CD14-positive monocyte (primary cell): ENCODE data around the gene RXFP1. TPM values are rescaled to one million over a fixed set of nuclear protein-coding genes. Genes with fewer than 3 reads are reported as not detected.

Source experiments
- DNase-seq, 3 donors: peaks; one replicate each; pipeline ENCODE4 v3.0.0-alpha.2; 2011 to 2022
- H2AFZ ChIP-seq: 2 replicates; pipeline ENCODE4 v1.6.0; 2012; ENCODE audit warnings: mild to moderate bottlenecking, low read depth, low read length, inconsistent platforms; ENCODE audit not compliant: insufficient read depth, poor library complexity, severe bottlenecking
- H3K27ac ChIP-seq, 2 donors: 1 replicate in 1 of 2; 2 replicates in 1 of 2; pipeline ENCODE4 v1.5.1; 2012 to 2013; ENCODE audit warnings: low read length in 2 of 2, control low read depth in 1 of 2, inconsistent platforms in 1 of 2, low read depth in 1 of 2, mild to moderate bottlenecking in 1 of 2
- H3K27me3 ChIP-seq, 2 donors: one replicate each; pipeline versions ENCODE4 v1.6.0 to v1.6.1; 2011 to 2013; ENCODE audit warnings: low read length in 2 of 2; ENCODE audit not compliant: control insufficient read depth in 2 of 2, insufficient read depth in 2 of 2
- H3K36me3 ChIP-seq, 2 donors: replicated peaks in 1 of 2; 1 replicate in 1 of 2; 2 replicates in 1 of 2; pipeline versions ENCODE4 v1.5.1 to v1.6.1; 2012 to 2013; ENCODE audit warnings: low read length in 2 of 2, control low read depth in 1 of 2, inconsistent platforms in 1 of 2, mild to moderate bottlenecking in 1 of 2; ENCODE audit not compliant: insufficient read depth in 2 of 2, control insufficient read depth in 1 of 2
- H3K4me1 ChIP-seq, 2 donors: 1 replicate in 1 of 2; 2 replicates in 1 of 2; pipeline versions ENCODE4 v1.5.1 to v1.6.1; 2012 to 2013; ENCODE audit warnings: low read length in 2 of 2, control low read depth in 1 of 2, inconsistent platforms in 1 of 2, mild to moderate bottlenecking in 1 of 2, moderate library complexity in 1 of 2; ENCODE audit not compliant: insufficient read depth in 2 of 2, control insufficient read depth in 1 of 2
- H3K4me2 ChIP-seq: replicated peaks from 2 replicates; pipeline ENCODE3; 2012; ENCODE audit warnings: low read length, moderate library complexity, mild to moderate bottlenecking; ENCODE audit not compliant: poor library complexity, severe bottlenecking; ENCODE audit errors: extremely low read depth
- H3K4me3 ChIP-seq, 3 experiments: fragments of 200-600 bp in 1 of 3; sonication (generic) in 1 of 3; replicated peaks in 1 of 3; 1 replicate in 2 of 3; 2 replicates in 1 of 3; pipeline ENCODE4 v1.5.1; 2011 to 2013; ENCODE audit warnings: low read length in 3 of 3, mild to moderate bottlenecking in 3 of 3, control low read depth in 2 of 3, low read depth in 2 of 3, inconsistent platforms in 1 of 3, moderate library complexity in 1 of 3
- H3K79me2 ChIP-seq: 2 replicates; pipeline ENCODE4 v1.6.0; 2012; ENCODE audit warnings: mild to moderate bottlenecking, control low read depth, inconsistent platforms, low read length, moderate library complexity; ENCODE audit not compliant: insufficient read depth
- H3K9ac ChIP-seq: 2 replicates; pipeline ENCODE4 v1.6.0; 2017; ENCODE audit warnings: low read length, mild to moderate bottlenecking; ENCODE audit not compliant: insufficient read depth, poor library complexity, severe bottlenecking
- H3K9me3 ChIP-seq, 2 donors: replicated peaks in 1 of 2; 1 replicate in 1 of 2; 2 replicates in 1 of 2; pipeline versions ENCODE4 v1.5.1 to v1.6.1; 2012 to 2013; ENCODE audit warnings: low read length in 2 of 2, control low read depth in 1 of 2; ENCODE audit not compliant: control insufficient read depth in 1 of 2, insufficient read depth in 1 of 2
- H4K20me1 ChIP-seq: 2 replicates; pipeline ENCODE4 v1.6.0; 2012; ENCODE audit warnings: mild to moderate bottlenecking, low read length, control low read depth, moderate library complexity; ENCODE audit not compliant: insufficient read depth
- H3K27ac Mint-ChIP-seq, 7 donors: one replicate each; pipeline ENCODE4 v1.8.0; 2020; ENCODE audit warnings: mild to moderate bottlenecking in 7 of 7, mixed read lengths in 7 of 7, moderate library complexity in 6 of 7, inconsistent platforms in 2 of 7
- H3K27me3 Mint-ChIP-seq, 3 donors: one replicate each; pipeline ENCODE4 v1.8.0; 2021 to 2022; ENCODE audit warnings: low read depth in 3 of 3, mild to moderate bottlenecking in 3 of 3, mixed read lengths in 3 of 3, moderate library complexity in 3 of 3, inconsistent platforms in 1 of 3
- H3K36me3 Mint-ChIP-seq, 2 donors: one replicate each; pipeline ENCODE4 v1.8.0; 2020; ENCODE audit warnings: mixed read lengths in 2 of 2, inconsistent platforms in 1 of 2, mild to moderate bottlenecking in 1 of 2
- H3K4me1 Mint-ChIP-seq: one replicate; pipeline ENCODE4 v1.8.0; 2020; ENCODE audit warnings: mild to moderate bottlenecking, mixed read lengths
- H3K4me3 Mint-ChIP-seq, 2 donors: one replicate each; pipeline ENCODE4 v1.8.0; 2020; ENCODE audit warnings: mild to moderate bottlenecking in 2 of 2, mixed read lengths in 2 of 2, moderate library complexity in 1 of 2
- H3K9me3 Mint-ChIP-seq, 7 donors: one replicate each; pipeline ENCODE4 v1.8.0; 2020 to 2022; ENCODE audit warnings: mixed read lengths in 7 of 7, mild to moderate bottlenecking in 6 of 7, moderate library complexity in 6 of 7, inconsistent platforms in 2 of 7
- CTCF ChIP-seq: fragments of 200-600 bp; IDR thresholded peaks from one replicate; pipeline ENCODE4 v1.8.0; 2022; ENCODE audit warnings: antibody characterized with exemption, mild to moderate bottlenecking
- WGBS: methylation state at CpG from one replicate; pipeline ENCODE4 v1.1.5; 2013; ENCODE audit warnings: missing lambda C conversion rate; ENCODE audit not compliant: insufficient coverage; 5-methylcytosine and 5-hydroxymethylcytosine counted together
- intact Hi-C, 2 donors: fragments of 100-400 bp; cut with micrococcal nuclease; formaldehyde crosslinking; loops; one replicate each; pipeline versions ENCODE4 v1.15.0 to v1.15.1; 2023
- polyA plus RNA-seq, 3 donors: library from polyadenylated mRNA; depleted of rRNA in 1 of 3; unstranded in 2 of 3; stranded (reverse) in 1 of 3; fragments of 300-500 nt in 2 of 3; fragments of >200 nt in 1 of 3; fragmentation: Illumina TruSeq in 2 of 3; gene quantifications; 1 replicate in 2 of 3; 2 replicates in 1 of 3; pipeline ENCODE4 v1.2.3, GENCODE V29; 2012 to 2021

RXFP1 gene
- polyA plus RNA-seq, 3 donors: 0.03 to 0.11 TPM; not detected in 1

GRCh38 chr4:158606969-158607368 is 85.3 kb downstream of the RXFP1 start:
- no peak overlapping the region for H3K4me3 Mint-ChIP-seq
- H3K36me3 Mint-ChIP-seq: no peaks in the 10 kb centered on the region
- no peak for TF ChIP-seq CTCF
- H3K9me3 Mint-ChIP-seq: peaks cover 0 to 9% (median 0%) of the 10 kb centered on the region in 7 donors
- no peaks in the 10 kb centered on the region for H3K27me3 Mint-ChIP-seq
- no CpG with 5 or more reads among the region's 4 CpGs for WGBS
- H3K27me3 ChIP-seq: no peaks in the 10 kb centered on the region
- no peak for DNase-seq
- intact Hi-C loops: no loop called here
- no peaks in the 10 kb centered on the region for H3K9me3 ChIP-seq
- H3K79me2 ChIP-seq: no peaks in the 10 kb centered on the region
- H3K4me2 ChIP-seq: no peak overlapping the region
- no peak overlapping the region for H3K27ac Mint-ChIP-seq
- no peaks in the 10 kb centered on the region for H4K20me1 ChIP-seq
- no peaks in the 10 kb centered on the region for H3K36me3 ChIP-seq
- peaks cover 43% of the 10 kb centered on the region for H3K4me1 Mint-ChIP-seq
- H3K4me3 ChIP-seq: no peak overlapping the region
- no peak overlapping the region for H3K27ac ChIP-seq
- H2AFZ ChIP-seq: no peak overlapping the region
- peaks cover 34 to 41% of the 10 kb centered on the region in 2 donors for H3K4me1 ChIP-seq
- no peak overlapping the region for H3K9ac ChIP-seq

- Mint-ChIP-seq H3K4me1 (peaks cover 43% of the 10 kb centered on the region), H3K27ac (peak overlapping the region; percentile 34 to 89 (median 69)), H3K36me3 (no peaks in the 10 kb centered on the region), H3K4me3 (peak overlapping the region in 1 of 2 donors; percentile 53), H3K9me3 (peaks cover 0 to 9% (median 0%) of the 10 kb centered on the region in 7 donors), H3K27me3 (no peaks in the 10 kb centered on the region)
- intact Hi-C loops: no loop called here
- Histone ChIP-seq H3K36me3 (no peaks in the 10 kb centered on the region), H4K20me1 (no peaks in the 10 kb centered on the region), H3K9ac (no peak overlapping the region), H3K27me3 (no peaks in the 10 kb centered on the region), H3K4me1 (peaks cover 34 to 41% of the 10 kb centered on the region in 2 donors), H2AFZ (peak overlapping the region; percentile 21), H3K9me3 (no peaks in the 10 kb centered on the region), H3K27ac (peak overlapping the region in 1 of 2 donors; percentile 74), H3K79me2 (no peaks in the 10 kb centered on the region), H3K4me3 (peak overlapping the region in 2 of 3 experiments; percentile 30 to 57), H3K4me2 (peak overlapping the region; percentile 54)
- TF ChIP-seq CTCF: no peak
- peak in 2 of 3 donors; percentile 9 to 44 for DNase-seq
- no CpG with 5 or more reads among the region's 4 CpGs for WGBS
Measured at GRCh38 chr4:158609116-158609515, 87.4 kb downstream of the RXFP1 start.
